LoVo (cell line): Measurements from ENCODE around the gene CGB8.
"Not testable (repeated sequence)": the region's sequence is repeated elsewhere in the genome, so short reads cannot be mapped to it uniquely, and the experiment has no call there.

ENCODE experiments used
- DNase-seq: peaks from one replicate; pipeline ENCODE4 v3.0.0-alpha.2; 2016; ENCODE audit warnings: low spot score

Gene CGB8

GRCh38 chr19:49030323-49030722 lies 18.6 kb downstream of the CGB8 start:
- not testable (repeated sequence) for DNase-seq

GRCh38 chr19:49029749-49030148 lies 19.2 kb downstream of the CGB8 start:
- not testable (repeated sequence) for DNase-seq

DNA sequence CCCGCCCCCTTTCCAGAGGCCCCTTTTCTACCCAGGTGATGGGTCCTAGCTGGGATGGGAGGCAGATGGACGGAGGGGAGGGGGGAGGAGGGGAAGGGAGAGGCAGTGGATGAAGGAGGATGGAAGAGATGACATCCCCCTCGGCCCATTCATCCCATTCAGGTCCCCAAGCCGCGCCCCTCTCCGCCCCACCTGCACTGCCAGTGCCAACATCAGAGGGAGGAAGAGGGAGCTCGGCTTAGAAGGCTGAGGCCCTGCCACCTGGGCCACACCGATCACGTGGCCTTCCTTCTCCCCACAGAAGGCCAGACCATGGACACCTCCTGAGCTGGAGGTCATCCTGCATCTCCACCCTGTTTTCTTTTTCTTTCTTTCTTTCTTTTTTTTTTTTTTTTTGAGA lies 20.2 kb downstream of the CGB8 start:
- DNase-seq: not testable (repeated sequence)

- DNase-seq: not testable (repeated sequence)
Measured at GRCh38 chr19:49025599-49025998, 23.3 kb downstream of the CGB8 start.

DNA sequence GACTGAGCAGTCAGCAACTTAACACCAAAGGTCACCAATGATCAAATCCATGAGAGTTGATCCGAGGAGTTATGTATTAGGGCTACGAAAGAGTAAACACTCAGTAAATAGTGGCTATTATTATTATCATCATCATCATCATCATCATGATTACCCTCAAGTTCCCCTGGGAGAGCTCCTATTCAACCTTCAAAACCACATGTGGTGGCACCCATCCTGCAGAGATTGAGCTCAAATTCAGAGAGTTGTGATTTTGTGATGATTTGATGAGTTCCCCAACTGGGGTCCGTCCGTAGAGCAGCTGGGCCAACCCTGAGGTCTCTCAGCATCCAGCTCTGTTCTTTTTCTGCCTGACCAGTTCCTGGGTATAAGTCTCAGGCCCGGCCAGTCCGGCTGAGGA lies 23.8 kb downstream of the CGB8 start:
- DNase-seq: not testable (repeated sequence)

GRCh38 chr19:49024233-49024632 lies 24.7 kb downstream of the CGB8 start, which contains the start of gene CGB3:
CGB3 (minus strand) TSS chr19:49024333; CDS start chr19:49023971, 362 bp downstream.
- not testable (repeated sequence) for DNase-seq

GRCh38 chr19:49022116-49022515 lies 26.8 kb downstream of the CGB8 start:
- DNase-seq: no peak

DNA sequence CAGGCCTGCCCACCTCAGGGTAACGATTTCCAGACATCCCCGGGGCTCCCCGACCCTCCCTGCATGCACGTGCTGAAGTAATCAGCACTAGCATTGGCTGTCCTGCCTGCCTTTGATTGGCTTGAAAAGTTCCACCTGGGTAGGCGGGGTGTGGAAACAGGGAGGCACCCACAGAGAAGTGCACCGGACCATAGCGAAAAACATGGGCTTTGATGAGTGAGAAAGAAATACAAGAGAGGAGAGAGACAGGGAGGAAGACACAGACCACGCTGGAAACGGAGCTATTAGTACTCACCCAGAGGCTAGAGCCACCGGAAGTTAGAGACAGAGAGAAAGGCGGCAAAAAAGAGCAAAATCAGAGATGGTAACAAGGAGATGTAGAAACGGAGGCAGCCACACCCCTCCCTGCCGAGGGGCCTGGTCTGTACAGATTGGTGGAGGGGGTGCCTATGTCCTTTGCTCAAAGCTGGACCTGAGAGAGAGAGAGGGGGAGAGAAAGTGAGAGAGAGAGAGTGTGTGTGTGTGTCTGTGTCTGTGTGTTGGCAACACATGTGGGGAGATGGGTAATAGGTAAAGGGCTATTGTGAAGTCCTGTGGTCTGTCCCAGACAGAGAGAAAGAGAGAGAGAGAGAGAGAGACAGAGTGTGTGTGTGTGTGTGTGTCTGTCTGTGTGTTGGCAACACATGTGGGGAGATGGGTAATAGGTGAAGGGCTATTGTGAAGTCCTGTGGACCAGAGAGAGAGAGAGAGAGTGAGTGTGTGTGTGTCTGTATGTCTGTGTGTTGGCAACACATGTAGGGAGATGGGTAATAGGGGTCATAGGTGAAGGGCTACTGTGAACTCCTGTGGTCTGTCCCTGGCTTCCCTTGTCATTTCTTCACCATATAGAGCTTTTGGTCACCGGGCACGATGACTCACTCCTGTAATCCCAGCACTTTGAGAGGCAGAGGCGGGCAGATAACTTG lies 27.7 kb downstream of the CGB8 start:
- DNase-seq: no peak

- no peak for DNase-seq
Measured at GRCh38 chr19:49020342-49020741, 28.6 kb downstream of the CGB8 start.

GRCh38 chr19:49019242-49019932 lies 29.5 kb downstream of the CGB8 start:
- DNase-seq: peak; percentile 86

GRCh38 chr19:49018388-49019241 lies 30.3 kb downstream of the CGB8 start:
- not testable (repeated sequence) for DNase-seq

- DNase-seq: peak; percentile 63
Measured at GRCh38 chr19:49017666-49018351, 31.1 kb downstream of the CGB8 start.

- no peak for DNase-seq
Measured at GRCh38 chr19:49017041-49017665, 31.8 kb downstream of the CGB8 start, which contains the start of gene LHB. LHB (minus strand) TSS chr19:49017091; CDS start chr19:49017081, 10 bp downstream.

DNA sequence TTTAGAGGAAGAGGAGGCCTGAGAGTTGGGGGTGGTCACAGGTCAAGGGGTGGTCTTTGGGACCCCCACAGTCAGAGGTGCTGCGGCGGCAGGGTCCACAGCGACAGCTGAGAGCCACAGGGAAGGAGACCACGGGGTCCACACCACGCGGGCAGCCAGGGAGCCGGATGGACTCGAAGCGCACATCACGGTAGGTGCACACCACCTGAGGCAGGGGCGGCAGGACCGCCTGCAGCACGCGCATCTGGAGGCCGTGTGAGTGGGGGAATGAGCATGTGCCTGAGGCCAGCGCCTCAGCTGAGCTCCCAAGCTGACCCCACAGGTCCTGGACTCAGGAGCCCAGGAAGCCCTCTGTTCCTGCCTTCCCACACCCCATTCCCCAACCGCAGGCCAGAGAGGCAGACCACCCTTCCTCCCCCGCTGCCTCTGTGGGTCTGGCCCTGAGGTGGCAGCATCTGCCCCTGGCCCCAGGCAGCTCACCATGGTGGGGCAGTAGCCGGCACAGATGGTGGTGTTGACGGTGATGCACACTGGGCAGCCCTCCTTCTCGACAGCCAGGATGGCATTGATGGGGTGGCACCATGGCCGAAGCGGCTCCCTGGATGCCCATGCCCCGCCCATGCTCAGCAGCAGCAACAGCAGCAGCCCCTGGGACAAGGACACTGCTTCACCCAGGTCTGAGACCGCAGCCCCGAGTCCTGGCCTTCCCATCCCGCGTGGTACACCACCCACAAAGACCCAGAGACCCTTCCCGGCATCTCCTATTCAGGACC lies 32.7 kb downstream of the CGB8 start:
- DNase-seq: no peak

GRCh38 chr19:49014870-49015255 lies 34.0 kb downstream of the CGB8 start:
- DNase-seq: no peak

DNA sequence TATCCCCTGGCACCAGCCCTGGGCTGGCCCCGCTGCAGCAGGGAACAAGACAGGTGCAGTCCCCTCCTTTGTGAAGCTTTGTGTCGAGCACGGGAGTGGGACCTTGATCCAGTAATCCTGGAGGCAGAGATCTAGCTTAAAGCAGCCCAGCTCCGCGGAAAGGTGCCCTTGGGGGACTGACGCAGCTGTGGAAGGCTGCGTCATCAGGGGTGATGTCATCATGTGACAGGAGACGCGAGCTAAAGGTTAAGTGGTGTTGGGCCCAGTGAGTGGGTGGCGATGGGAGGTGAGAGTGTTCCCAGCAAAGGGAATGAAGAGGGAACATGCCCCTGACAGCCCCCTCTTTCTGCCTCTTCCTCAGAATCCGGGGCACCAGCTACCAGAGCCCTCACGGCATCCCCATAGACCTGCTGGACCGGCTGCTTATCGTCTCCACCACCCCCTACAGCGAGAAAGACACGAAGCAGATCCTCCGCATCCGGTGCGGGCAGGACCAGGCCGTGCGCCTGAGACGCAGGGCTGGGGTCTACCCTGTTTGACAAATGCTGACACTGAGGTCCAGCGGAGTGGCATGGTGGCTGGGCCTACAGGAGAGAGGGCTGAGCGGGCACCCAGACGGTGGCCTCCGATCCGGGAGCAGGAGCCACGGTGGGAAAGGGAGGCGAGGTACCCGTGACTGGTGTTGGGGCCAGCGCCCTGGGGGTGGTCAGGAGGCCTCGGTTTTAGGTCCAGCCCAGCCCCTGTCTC lies 34.6 kb downstream of the CGB8 start:
- DNase-seq: no peak

DNA sequence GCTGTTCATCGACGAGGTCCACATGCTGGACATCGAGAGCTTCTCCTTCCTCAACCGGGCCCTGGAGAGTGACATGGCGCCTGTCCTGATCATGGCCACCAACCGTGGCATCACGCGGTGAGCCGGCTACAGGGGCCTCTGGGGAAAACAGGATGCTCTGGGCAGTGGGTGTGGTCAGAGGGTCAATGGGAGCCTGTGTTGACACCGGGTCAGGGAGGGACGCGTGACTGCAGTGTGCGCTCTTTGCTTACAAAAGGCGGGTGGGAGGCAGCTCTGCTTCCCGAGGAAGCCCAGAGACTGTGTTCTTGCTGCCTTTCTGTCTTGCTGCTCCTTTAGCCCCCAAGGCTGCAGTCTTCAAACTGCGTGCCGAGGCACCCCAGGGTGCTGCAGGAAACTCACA lies 37.7 kb downstream of the CGB8 start:
- DNase-seq: no peak

DNA sequence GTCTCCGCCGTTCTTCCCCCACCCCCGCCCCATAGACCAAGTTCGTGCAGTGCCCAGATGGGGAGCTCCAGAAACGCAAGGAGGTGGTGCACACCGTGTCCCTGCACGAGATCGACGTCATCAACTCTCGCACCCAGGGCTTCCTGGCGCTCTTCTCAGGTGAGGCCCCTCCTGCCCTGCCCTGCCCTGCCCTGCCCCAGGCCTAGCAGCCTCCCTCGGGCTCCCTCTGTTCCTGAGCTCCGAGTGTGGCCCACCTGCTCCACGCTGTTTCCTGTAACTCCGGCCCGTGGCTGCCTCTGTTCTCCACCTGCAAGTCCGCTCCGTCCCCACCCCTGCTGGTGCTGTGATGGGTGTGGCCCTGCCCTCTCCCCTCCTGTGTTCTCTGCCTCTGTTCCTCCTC lies 38.5 kb downstream of the CGB8 start:
- DNase-seq: no peak

- DNase-seq: no peak
Measured at GRCh38 chr19:49009828-49010227, 39.1 kb downstream of the CGB8 start.
